Esophagus squamous epithelium (tissue), 4 donors: ENCODE results near the gene EFCAB5.

ENCODE experiments used
- CTCF ChIP-seq, 6 experiments: fragments of 450-650 bp in 4 of 6; fragments of 200-600 bp in 2 of 6; sonication (generic) in 2 of 6; IDR thresholded peaks; one replicate each; pipeline ENCODE4 v1.5.1; 2016 to 2019; ENCODE audit warnings: antibody characterized with exemption in 6 of 6, mild to moderate bottlenecking in 4 of 6, moderate library complexity in 4 of 6
- POLR2A ChIP-seq, 4 donors: fragments of 450-650 bp; IDR thresholded peaks; one replicate each; pipeline ENCODE4 v1.6.1; 2017; ENCODE audit warnings: antibody characterized with exemption in 4 of 4, mild to moderate bottlenecking in 4 of 4, moderate library complexity in 3 of 4

GRCh38 chr17:29972277-29972676 lies 30.8 kb downstream of the EFCAB5 start:
- TF ChIP-seq CTCF (IDR thresholded peaks at IDR 0.05) (no peak), POLR2A (IDR thresholded peaks at IDR 0.05) (no peak)
